IMR-90 (cell line): Measurements from ENCODE around the gene ELP2.

Source experiments
- MAFK ChIP-seq: IDR thresholded peaks from 2 replicates; pipeline ENCODE4 v1.6.1; 2012; ENCODE audit warnings: low read depth, low read length, improper control_type of control experiment
- POLR2A ChIP-seq: IDR thresholded peaks from 2 replicates; pipeline ENCODE4 v1.6.1; 2012; ENCODE audit warnings: mild to moderate bottlenecking, low read depth, low read length
- RAD21 ChIP-seq: IDR thresholded peaks from 2 replicates; pipeline ENCODE4 v1.6.1; 2012; ENCODE audit warnings: low read length, improper control_type of control experiment
- RCOR1 ChIP-seq: IDR thresholded peaks from 2 replicates; pipeline ENCODE4 v1.6.1; 2012; ENCODE audit warnings: mild to moderate bottlenecking, low read length, improper control_type of control experiment; ENCODE audit not compliant: insufficient replicate concordance
- TF ChIP-seq, protein P1 (sequence below): conservative IDR thresholded peaks from 2 replicates; pipeline ENCODE4 v1.5.1; 2012; ENCODE audit warnings: mild to moderate bottlenecking, low read depth, low read length, improper control_type of control experiment
- TF ChIP-seq, protein P2 (sequence below): fragments of 150-350 bp; IDR thresholded peaks from 2 replicates; pipeline ENCODE4 v1.6.1; 2017; ENCODE audit warnings: mild to moderate bottlenecking, antibody characterized with exemption, low read length, low read depth

DNA sequence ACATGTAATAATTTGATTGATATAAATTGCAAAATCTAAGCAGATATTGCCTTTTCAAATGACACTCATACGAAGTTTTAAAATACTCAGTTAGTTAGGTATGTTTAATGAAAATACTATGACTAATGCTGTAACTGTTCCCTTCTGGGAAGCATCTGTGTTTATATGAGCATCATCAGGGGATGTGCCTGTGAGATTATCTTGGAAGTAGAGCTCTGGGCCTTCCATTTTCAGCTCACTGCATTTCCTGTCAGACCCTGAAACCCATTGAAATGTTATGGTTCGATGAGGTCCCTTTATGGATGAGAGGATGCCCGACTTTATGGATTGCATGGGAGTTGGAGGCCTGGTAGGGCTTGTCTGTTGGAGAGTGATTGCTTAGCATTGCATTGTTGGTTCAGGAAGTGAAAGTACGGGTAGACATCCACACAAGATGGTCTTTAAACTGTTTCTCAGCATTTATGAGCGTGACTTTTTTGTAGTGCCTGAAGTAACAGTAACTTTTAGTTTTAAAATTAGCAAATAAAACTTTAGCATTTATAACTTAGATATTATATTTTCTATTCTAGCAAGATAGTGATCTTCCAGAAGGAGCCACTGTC, 28.7 kb downstream of the ELP2 start:
- TF ChIP-seq, protein P1, sequence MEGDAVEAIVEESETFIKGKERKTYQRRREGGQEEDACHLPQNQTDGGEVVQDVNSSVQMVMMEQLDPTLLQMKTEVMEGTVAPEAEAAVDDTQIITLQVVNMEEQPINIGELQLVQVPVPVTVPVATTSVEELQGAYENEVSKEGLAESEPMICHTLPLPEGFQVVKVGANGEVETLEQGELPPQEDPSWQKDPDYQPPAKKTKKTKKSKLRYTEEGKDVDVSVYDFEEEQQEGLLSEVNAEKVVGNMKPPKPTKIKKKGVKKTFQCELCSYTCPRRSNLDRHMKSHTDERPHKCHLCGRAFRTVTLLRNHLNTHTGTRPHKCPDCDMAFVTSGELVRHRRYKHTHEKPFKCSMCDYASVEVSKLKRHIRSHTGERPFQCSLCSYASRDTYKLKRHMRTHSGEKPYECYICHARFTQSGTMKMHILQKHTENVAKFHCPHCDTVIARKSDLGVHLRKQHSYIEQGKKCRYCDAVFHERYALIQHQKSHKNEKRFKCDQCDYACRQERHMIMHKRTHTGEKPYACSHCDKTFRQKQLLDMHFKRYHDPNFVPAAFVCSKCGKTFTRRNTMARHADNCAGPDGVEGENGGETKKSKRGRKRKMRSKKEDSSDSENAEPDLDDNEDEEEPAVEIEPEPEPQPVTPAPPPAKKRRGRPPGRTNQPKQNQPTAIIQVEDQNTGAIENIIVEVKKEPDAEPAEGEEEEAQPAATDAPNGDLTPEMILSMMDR, result no peak
- no peak for TF ChIP-seq POLR2A
- TF ChIP-seq RCOR1, result peak; percentile 59
- peak; percentile 17; the same call in 1 of the 2 replicates for TF ChIP-seq RAD21
- TF ChIP-seq, protein P2, sequence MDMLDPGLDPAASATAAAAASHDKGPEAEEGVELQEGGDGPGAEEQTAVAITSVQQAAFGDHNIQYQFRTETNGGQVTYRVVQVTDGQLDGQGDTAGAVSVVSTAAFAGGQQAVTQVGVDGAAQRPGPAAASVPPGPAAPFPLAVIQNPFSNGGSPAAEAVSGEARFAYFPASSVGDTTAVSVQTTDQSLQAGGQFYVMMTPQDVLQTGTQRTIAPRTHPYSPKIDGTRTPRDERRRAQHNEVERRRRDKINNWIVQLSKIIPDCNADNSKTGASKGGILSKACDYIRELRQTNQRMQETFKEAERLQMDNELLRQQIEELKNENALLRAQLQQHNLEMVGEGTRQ, result no peak
- TF ChIP-seq MAFK, result 0 out of 2 replicates have a peak, but pooled peaks have one; percentile 5
